Stomach (tissue), 9 donors: ENCODE data around the gene RAB43. TPM values are rescaled to one million over a fixed set of nuclear protein-coding genes. Genes with fewer than 3 reads are reported as not detected.
"Not testable (repeated sequence)": the region's sequence is repeated elsewhere in the genome, so short reads cannot be mapped to it uniquely, and the experiment has no call there.

Source experiments
- DNase-seq, 2 donors: peaks; one replicate each; pipeline versions ENCODE4 v3.0.0 to v3.0.0-alpha.2; 2013 to 2019
- H3K27ac ChIP-seq, 5 donors: fragments of 200-600 bp in 4 of 5; sonication (generic) in 4 of 5; one replicate each; pipeline ENCODE4 v1.5.1; 2013 to 2019; ENCODE audit warnings: mild to moderate bottlenecking in 1 of 5, moderate library complexity in 1 of 5
- H3K27me3 ChIP-seq, 3 donors: fragments of 200-600 bp; sonication (generic); one replicate each; pipeline ENCODE4 v1.5.1; 2017 to 2019; ENCODE audit warnings: mixed run types in 1 of 3
- H3K36me3 ChIP-seq, 4 donors: fragments of 200-600 bp; sonication (generic); 1 replicate in 3 of 4; 2 replicates in 1 of 4; pipeline ENCODE4 v1.5.1; 2016 to 2019
- H3K4me1 ChIP-seq, 4 donors: fragments of 200-600 bp; sonication (generic); one replicate each; pipeline ENCODE4 v1.5.1; 2016 to 2019
- H3K4me3 ChIP-seq, 4 donors: fragments of 200-600 bp; sonication (generic) in 3 of 4; one replicate each; pipeline ENCODE4 v1.5.1; 2016 to 2019; ENCODE audit warnings: mild to moderate bottlenecking in 1 of 4
- H3K9me3 ChIP-seq, 4 donors: fragments of 200-600 bp; sonication (generic); one replicate each; pipeline ENCODE4 v1.5.1; 2016 to 2019
- CTCF ChIP-seq, 7 experiments: fragments of 450-650 bp in 4 of 7; fragments of 200-600 bp in 3 of 7; sonication (generic) in 3 of 7; IDR thresholded peaks; one replicate each; pipeline ENCODE4 v1.5.1; 2016 to 2019; ENCODE audit warnings: antibody characterized with exemption in 7 of 7, control low read depth in 2 of 7, mild to moderate bottlenecking in 1 of 7
- EP300 ChIP-seq: sonication (generic); formaldehyde crosslinking; IDR thresholded peaks from one replicate; pipeline ENCODE4 v1.6.1; 2017; ENCODE audit warnings: antibody characterized with exemption
- POLR2A ChIP-seq, 4 donors: fragments of 450-650 bp; IDR thresholded peaks; one replicate each; pipeline ENCODE4 v1.6.1; 2016; ENCODE audit warnings: antibody characterized with exemption in 4 of 4, control low read depth in 2 of 4, mild to moderate bottlenecking in 1 of 4, moderate library complexity in 1 of 4
- POLR2AphosphoS5 ChIP-seq, 3 donors: sonication (generic); formaldehyde crosslinking; IDR thresholded peaks; one replicate each; pipeline ENCODE4 v1.6.1; 2016; ENCODE audit warnings: antibody characterized with exemption in 3 of 3
- WGBS, 5 donors: extraction: QIAGEN DNeasy Blood & Tissue Kit in 3 of 5; methylation state at CpG; one replicate each; pipeline versions ENCODE4 v1.1.5 to v1.1.7; 2013 to 2018; 5-methylcytosine and 5-hydroxymethylcytosine counted together
- intact Hi-C: fragments of 100-400 bp; cut with DNase I; formaldehyde crosslinking; loops from one replicate; pipeline ENCODE4 v1.15.1; 2023; ENCODE audit warnings: low total_unique reads
- polyA plus RNA-seq, 3 donors: library from polyadenylated mRNA; stranded (reverse); fragments of 200-250 nt; gene quantifications; one replicate each; pipeline ENCODE4 v1.2.3, GENCODE V29; 2013
- total RNA-seq, 5 donors: library from RNA; depleted of rRNA; stranded (reverse); fragments of >200 nt; gene quantifications; one replicate each; pipeline versions ENCODE4 v1.1.0 to v1.2.3, GENCODE V29; 2014 to 2016
- donor health status: healthy with polysubstance abuse.
- donor health status: Bipolar disorder and iron deficiency.
- donor health status: healthy.

RAB43 gene
- total and polyA plus RNA-seq, 8 donors: 4.3 to 70.6 (median 17.4) TPM

DNA sequence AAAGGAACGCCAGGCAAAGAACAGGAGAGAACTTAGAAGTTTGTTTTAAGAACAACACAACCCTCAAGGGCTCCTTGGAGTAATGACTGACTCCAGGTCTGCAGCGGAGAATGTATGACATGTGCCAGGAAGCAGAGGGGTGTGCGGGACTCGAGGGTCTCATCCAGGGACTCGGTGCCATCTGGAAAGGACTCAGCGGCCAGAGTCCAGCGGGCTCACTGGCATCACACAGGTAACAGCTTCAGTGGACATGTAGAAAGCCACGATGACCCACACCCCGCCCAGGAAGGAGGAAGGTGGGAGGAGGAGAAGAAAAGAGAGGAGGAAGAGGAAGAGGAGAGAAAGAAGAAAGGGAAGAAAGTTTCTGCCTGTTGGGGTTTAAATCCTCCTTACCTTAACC is 39.6 kb downstream of the RAB43 start:
- intact Hi-C loops: no loop called here
- no peak for DNase-seq
- Histone ChIP-seq H3K4me3 (no peak overlapping the region), H3K9me3 (no peaks in the 10 kb centered on the region), H3K27ac (no peak overlapping the region), H3K36me3 (no peaks in the 10 kb centered on the region), H3K27me3 (no peaks in the 10 kb centered on the region), H3K4me1 (peaks cover 8 to 24% (median 9%) of the 10 kb centered on the region in 4 donors)
- 75 to 83% (median 80%) methylated on average over 9 of the region's 9 CpGs for WGBS, 5 donors
- no peak for TF ChIP-seq POLR2AphosphoS5 (IDR thresholded peaks at IDR 0.05)
- TF ChIP-seq CTCF (IDR thresholded peaks at IDR 0.05): no peak
- TF ChIP-seq POLR2A (IDR thresholded peaks at IDR 0.05): no peak
- TF ChIP-seq EP300: no peak

DNA sequence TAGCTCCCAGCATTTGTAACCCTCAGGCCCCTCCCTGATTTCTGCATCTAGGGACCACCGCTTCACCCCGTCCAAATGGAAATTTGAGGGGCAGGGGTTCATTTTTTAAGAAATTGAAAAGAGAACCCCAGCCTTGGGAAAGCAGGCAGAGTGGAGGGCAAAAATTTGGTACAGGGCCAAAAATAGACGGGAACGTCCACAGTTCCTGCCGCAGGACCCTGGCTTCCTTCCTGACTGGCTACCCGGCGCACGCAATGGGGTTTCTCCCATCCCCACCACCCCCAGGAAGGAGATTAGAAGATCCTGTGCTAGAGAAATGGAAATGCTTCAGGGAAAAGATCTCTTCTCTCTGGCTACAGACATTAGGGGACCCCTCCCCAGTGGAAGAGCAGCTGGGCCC is 40.1 kb downstream of the RAB43 start:
- Histone ChIP-seq H3K4me3 (no peak overlapping the region), H3K36me3 (no peaks in the 10 kb centered on the region), H3K4me1 (peaks cover 5 to 24% (median 10%) of the 10 kb centered on the region in 4 donors), H3K9me3 (no peaks in the 10 kb centered on the region), H3K27me3 (no peaks in the 10 kb centered on the region), H3K27ac (no peak overlapping the region)
- WGBS, 5 donors: 52 to 68% (median 59%) methylated on average over 8 of the region's 8 CpGs
- TF ChIP-seq POLR2AphosphoS5 (IDR thresholded peaks at IDR 0.05) (no peak), POLR2A (IDR thresholded peaks at IDR 0.05) (no peak), CTCF (IDR thresholded peaks at IDR 0.05) (no peak), EP300 (no peak)
- no peak for DNase-seq
- intact Hi-C loops: no loop called here

- intact Hi-C loops: no loop called here
- H3K4me3 ChIP-seq: no peak overlapping the region
- H3K4me1 ChIP-seq: peaks cover 5 to 22% (median 10%) of the 10 kb centered on the region in 4 donors
- WGBS, 5 donors: 76 to 91% (median 85%) methylated on average over 8 of the region's 8 CpGs
- peak overlapping the region in 2 of 5 donors; percentile 11 to 74 for H3K27ac ChIP-seq
- no peak for TF ChIP-seq POLR2A (IDR thresholded peaks at IDR 0.05)
- TF ChIP-seq EP300: no peak
- no peak for TF ChIP-seq CTCF (IDR thresholded peaks at IDR 0.05)
- no peak for TF ChIP-seq POLR2AphosphoS5 (IDR thresholded peaks at IDR 0.05)
- no peaks in the 10 kb centered on the region for H3K9me3 ChIP-seq
- H3K27me3 ChIP-seq: no peaks in the 10 kb centered on the region
- H3K36me3 ChIP-seq: no peaks in the 10 kb centered on the region
- no peak for DNase-seq
Observed at GRCh38 chr3:129078510-129078909, 43.1 kb downstream of the RAB43 start.

GRCh38 chr3:129077222-129077621 is 44.4 kb downstream of the RAB43 start:
- Histone ChIP-seq H3K27ac (peak overlapping the region in 4 of 5 donors; percentile 20 to 74 (median 63)), H3K4me3 (no peak overlapping the region)
- TF ChIP-seq EP300 (no peak), POLR2AphosphoS5 (IDR thresholded peaks at IDR 0.05) (peak in 2 of 3 donors; percentile 63 to 72)

GRCh38 chr3:129070086-129070885 is 51.3 kb downstream of the RAB43 start:
- peaks cover 0 to 17% (median 11%) of the 10 kb centered on the region in 4 donors for H3K4me1 ChIP-seq
- intact Hi-C loops: no loop called here
- H3K27me3 ChIP-seq: no peaks in the 10 kb centered on the region
- no peak overlapping the region for H3K4me3 ChIP-seq
- H3K27ac ChIP-seq: no peak overlapping the region
- TF ChIP-seq POLR2AphosphoS5 (IDR thresholded peaks at IDR 0.05) (no peak), EP300 (no peak), CTCF (IDR thresholded peaks at IDR 0.05) (no peak), POLR2A (IDR thresholded peaks at IDR 0.05) (no peak)
- 77 to 90% (median 88%) methylated on average over 8 of the region's 8 CpGs for whole genome bisulfite sequencing, 5 donors
- H3K36me3 ChIP-seq: no peaks in the 10 kb centered on the region
- no peak for DNase-seq
- H3K9me3 ChIP-seq: no peaks in the 10 kb centered on the region

More at GRCh38 chr3:129077222-129077621, 44.4 kb downstream of the RAB43 start:
- Histone ChIP-seq H3K9me3 (no peaks in the 10 kb centered on the region), H3K4me1 (peaks cover 5 to 22% (median 10%) of the 10 kb centered on the region in 4 donors), H3K27me3 (no peaks in the 10 kb centered on the region), H3K36me3 (no peaks in the 10 kb centered on the region)
- DNase-seq: no peak
- intact Hi-C loops: no loop called here
- WGBS, 5 donors: 29 to 51% (median 31%) methylated on average over 7 of the region's 7 CpGs

GRCh38 chr3:129069313-129070085 is 52.1 kb downstream of the RAB43 start:
- H3K27ac ChIP-seq, intact Hi-C loops, H3K27me3 ChIP-seq, DNase-seq, H3K9me3 ChIP-seq, H3K36me3 ChIP-seq, H3K4me3 ChIP-seq: not testable (repeated sequence)
- WGBS, 5 donors: 80 to 93% (median 91%) methylated on average over 13 of the region's 13 CpGs
- H3K4me1 ChIP-seq: peaks cover 0 to 17% (median 11%) of the 10 kb centered on the region in 4 donors
